HUDEP-2 (cell line): ENCODE measurements around the gene XRN2.
"Not testable (repeated sequence)": the region's sequence is repeated elsewhere in the genome, so short reads cannot be mapped to it uniquely, and the experiment has no call there.

ENCODE experiments used
- DNase-seq, 76 experiments: peaks; one replicate each; lab custom pipeline; 2025; ENCODE audit not compliant: unreplicated experiment in 76 of 76; lab: John Stamatoyannopoulos, UW

Gene XRN2

GRCh38 chr20:21411725-21412124 is 108.6 kb downstream of the XRN2 start:
- no peak for DNase-seq

GRCh38 chr20:21413996-21414395 is 110.9 kb downstream of the XRN2 start:
- not testable (repeated sequence) for DNase-seq

DNA sequence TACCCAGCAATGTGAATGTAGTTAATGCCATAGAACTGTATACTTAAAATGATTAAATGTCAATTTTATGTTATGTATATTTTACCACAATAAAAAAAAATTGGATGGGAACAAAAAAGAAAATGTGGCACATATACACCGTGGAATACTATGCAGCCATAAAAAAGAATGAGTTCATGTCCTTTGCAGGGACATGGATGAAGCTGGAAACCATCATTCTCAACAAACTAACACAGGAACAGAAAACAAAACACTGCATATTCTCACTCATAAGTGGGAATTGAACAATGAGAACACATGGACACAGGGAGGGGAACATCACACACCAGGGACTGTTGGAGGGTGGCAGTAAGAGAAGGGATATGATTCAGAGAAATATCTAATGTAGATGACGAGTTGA is 116.0 kb downstream of the XRN2 start:
- DNase-seq = not testable (repeated sequence)

DNA sequence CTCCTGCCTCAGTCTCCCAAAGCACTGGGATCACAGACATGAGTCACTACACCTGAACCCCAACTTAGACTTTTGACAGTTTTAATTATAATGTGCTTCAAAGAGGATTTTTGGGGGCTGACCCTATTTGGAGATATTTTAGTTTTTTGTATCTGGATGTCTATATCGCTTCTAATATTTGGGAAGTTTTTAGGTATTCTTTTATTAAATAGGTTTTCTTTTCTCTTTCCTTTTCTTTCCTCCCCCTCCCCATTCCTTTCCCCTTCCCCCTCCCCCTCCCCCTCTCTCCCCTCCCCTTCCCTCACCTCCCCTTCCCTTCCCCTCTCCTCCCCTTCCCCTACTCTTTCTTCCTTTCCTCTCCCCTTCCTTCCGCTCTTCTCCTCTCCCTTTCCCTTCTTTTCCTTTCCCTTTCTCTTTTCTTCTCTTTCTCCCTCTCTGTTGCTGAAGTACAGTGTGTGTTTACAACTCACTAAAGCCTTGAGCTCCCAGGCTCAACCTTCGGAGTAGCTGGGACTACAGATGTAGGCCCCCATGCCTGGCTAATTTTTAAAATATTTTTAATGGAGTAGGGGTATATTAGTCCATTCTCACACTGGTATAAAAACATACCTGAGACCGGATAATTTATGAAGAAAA is 118.6 kb downstream of the XRN2 start:
- no peak for DNase-seq

- not testable (repeated sequence) for DNase-seq
Measured at GRCh38 chr20:21423712-21424111, 120.6 kb downstream of the XRN2 start.

DNA sequence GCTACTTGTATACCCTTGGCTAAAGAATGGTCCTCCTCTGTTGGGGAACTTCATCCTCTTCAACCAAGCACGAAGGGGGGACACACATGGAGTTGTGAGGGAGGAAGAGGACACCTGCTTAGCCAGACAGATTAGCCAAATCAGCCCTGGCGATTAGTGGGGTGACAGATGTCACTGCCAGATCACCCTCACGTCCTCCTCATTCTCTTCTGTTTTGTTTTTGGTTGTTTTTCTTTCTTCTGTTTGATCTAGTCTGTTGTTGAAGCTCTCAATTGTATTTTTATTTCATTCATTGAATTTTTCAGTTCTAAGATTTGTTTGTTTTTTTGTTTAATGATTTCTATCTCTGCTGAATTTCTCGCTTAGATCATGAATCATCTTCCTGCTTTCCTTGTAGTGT is 121.7 kb downstream of the XRN2 start:
- DNase-seq = no peak

DNA sequence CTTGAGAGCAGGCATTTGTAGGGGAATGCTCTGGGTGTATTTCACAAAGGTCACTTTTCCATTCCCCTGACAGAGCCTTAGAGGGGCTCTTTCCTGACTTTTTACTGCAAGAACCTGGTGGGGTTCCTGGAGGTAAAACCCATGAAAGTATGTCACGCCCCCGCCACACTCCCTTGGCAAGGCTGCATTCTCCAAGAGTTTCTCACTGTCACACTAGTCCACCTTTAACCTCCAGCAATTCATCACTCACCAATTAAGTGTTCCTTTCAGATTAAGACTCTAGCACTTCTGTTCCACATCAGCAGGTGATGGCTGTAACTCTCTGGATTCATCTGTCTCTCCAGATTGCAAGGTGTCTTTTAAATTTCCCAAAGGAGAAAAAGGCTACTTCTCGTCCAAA is 126.9 kb downstream of the XRN2 start:
- DNase-seq = no peak

DNA sequence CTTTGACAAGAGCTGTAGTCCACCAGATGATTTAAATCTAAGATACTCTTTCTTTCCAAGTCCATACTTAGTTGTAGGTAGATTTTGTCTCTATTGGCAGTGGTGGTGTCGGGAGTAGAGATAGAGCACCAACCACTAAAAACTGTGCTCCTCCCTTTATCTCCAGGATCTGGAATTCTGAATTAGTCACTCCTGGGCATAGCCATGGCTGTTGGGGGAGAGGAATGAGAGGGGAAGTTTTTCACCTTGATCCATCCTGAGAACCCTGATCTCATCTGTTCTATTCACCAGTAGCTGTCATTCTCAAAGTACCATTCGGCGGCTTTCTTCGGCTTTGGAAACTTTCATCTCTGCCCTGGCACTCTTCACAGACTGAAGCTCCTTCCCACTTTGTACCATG is 129.8 kb downstream of the XRN2 start:
- no peak for DNase-seq

DNA sequence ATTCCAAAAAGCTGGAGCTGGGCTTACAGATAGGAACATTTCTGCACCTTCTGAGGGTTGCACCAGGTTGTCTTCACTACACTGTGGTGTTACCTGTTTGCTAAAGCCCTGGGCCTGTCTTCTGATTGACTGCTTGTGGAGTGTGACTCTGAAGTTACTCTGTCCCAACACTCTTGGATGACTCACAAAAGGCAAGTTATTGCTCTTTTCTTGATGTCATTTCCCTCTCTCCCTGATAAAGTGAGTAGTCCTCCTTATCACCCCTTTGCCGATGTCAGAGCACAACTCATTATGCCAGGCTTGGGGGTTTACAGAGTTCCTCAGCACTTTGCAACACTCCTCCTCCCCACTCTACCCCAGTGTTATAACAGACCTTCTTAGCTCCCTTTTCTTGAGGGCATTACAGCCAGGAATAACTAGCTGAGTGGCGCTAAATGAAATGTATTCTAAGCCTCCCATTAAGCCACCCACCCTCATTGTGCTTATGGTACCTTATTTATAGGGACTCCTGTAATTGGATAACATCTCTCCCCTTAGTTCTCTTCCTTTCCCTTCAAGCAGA is 130.3 kb downstream of the XRN2 start:
- peak in 45 of 76 experiments; percentile 3 to 78 (median 43) for DNase-seq

DNA sequence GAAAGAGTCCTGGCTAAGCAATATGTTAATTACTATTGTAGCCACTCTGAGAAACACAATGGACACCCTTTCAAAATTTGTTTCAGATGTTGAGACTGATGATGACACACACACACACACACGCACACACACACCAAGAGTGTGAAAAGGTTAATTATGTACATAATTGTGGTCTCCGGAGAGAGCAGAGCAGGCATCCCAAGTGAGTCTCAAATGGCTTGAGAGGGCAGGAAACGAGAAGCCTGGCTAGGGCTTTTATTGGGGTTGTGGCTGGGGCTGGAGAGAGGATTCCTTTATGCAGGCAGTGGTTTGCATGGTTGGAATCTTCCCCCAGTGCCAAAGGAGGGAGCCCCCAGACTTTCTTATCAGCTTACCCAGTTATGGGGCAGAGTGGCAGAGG is 132.4 kb downstream of the XRN2 start:
- DNase-seq = peak in 16 of 76 experiments; percentile 0 to 46 (median 13)

GRCh38 chr20:21436205-21436604 is 133.1 kb downstream of the XRN2 start:
- no peak for DNase-seq

- DNase-seq = no peak
Measured at GRCh38 chr20:21437248-21437647, 134.1 kb downstream of the XRN2 start.

GRCh38 chr20:21437816-21438215 is 134.7 kb downstream of the XRN2 start:
- DNase-seq = no peak
